ENCODE measurements around the gene CAMK1D.
"Not testable (repeated sequence)": the region's sequence is repeated elsewhere in the genome, so short reads cannot be mapped to it uniquely, and the experiment has no call there.

Gene CAMK1D

DNA sequence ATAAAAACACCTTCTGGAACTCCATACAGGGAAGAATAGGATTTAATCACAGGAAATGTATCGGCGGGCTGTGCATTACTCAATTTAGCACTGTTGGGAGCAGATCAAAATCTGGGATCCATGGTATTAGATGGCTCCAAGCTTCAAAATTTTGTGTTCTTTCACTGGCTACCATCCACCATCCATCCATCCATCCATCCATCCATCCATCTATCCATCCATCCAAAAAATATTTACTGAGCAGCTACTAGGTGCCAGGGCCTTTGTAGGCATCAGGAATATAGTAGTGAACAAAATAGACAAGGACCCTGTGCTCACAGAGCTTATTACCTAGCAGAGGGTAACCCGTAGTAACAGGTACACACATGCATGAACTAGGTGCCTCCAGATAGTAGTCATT, 372.0 kb downstream of the CAMK1D start:
- Histone ChIP-seq H3K4me1 (peaks cover 0 to 18% (median 14%) of the 10 kb centered on the region in 10 experiments; a peak in 14 of 20 replicates), H3K36me3 (peaks cover 0 to 6% (median 0%) of the 10 kb centered on the region in 11 experiments; a peak in 3 of 22 replicates), H3K9ac (no peak overlapping the region), H3K9me3 (replicated peaks in 1 of 11) (peaks cover 0 to 29% (median 13%) of the 10 kb centered on the region in 11 experiments; a peak in 13 of 22 replicates), H3K27me3 (no peaks in the 10 kb centered on the region), H4K20me1 (no peaks in the 10 kb centered on the region), H3K4me3 (no peak overlapping the region), H3K4me2 (no peak overlapping the region), H3K27ac (no peak overlapping the region)
- TF ChIP-seq Cebpa-rat (IDR thresholded peaks at IDR 0.05): no peak

GRCh38 chr10:12723220-12723619, 373.9 kb downstream of the CAMK1D start:
- no peaks in the 10 kb centered on the region for H4K20me1 ChIP-seq
- no peaks in the 10 kb centered on the region for H3K27me3 ChIP-seq
- peaks cover 0 to 18% (median 11%) of the 10 kb centered on the region in 10 experiments; a peak in 14 of 20 replicates for H3K4me1 ChIP-seq
- H3K4me2 ChIP-seq: no peak overlapping the region
- peaks cover 0 to 12% (median 0%) of the 10 kb centered on the region in 11 experiments; a peak in 4 of 22 replicates for H3K36me3 ChIP-seq
- no peak overlapping the region for H3K27ac ChIP-seq
- no peak overlapping the region for H3K9ac ChIP-seq
- H3K4me3 ChIP-seq: no peak overlapping the region
- peaks cover 0 to 20% (median 11%) of the 10 kb centered on the region in 11 experiments; a peak in 13 of 22 replicates for H3K9me3 ChIP-seq (replicated peaks in 1 of 11)
- TF ChIP-seq Cebpa-rat (IDR thresholded peaks at IDR 0.05): no peak

- no peak overlapping the region for H3K27ac ChIP-seq
- peaks cover 0 to 3% (median 0%) of the 10 kb centered on the region in 10 experiments; a peak in 7 of 20 replicates for H3K4me1 ChIP-seq
- H3K27me3 ChIP-seq: no peaks in the 10 kb centered on the region
- H3K4me2 ChIP-seq: no peak overlapping the region
- H4K20me1 ChIP-seq: no peaks in the 10 kb centered on the region; a peak in 1 of 22 replicates
- H3K4me3 ChIP-seq: no peak overlapping the region
- no peak overlapping the region for H3K9ac ChIP-seq
- H3K36me3 ChIP-seq: peaks cover 0 to 12% (median 0%) of the 10 kb centered on the region in 11 experiments; a peak in 3 of 22 replicates
- peaks cover 0 to 2% (median 0%) of the 10 kb centered on the region in 11 experiments; a peak in 2 of 22 replicates for H3K9me3 ChIP-seq (replicated peaks in 1 of 11)
- no peak for TF ChIP-seq Cebpa-rat (IDR thresholded peaks at IDR 0.05)
Measured at GRCh38 chr10:12724807-12725579, 375.6 kb downstream of the CAMK1D start.

GRCh38 chr10:12725580-12725888, 376.2 kb downstream of the CAMK1D start:
- H3K9ac ChIP-seq; H3K27me3 ChIP-seq; H3K4me1 ChIP-seq; H3K4me3 ChIP-seq; H4K20me1 ChIP-seq; H3K9me3 ChIP-seq (replicated peaks in 1 of 11); H3K4me2 ChIP-seq; H3K27ac ChIP-seq: not testable (repeated sequence)
- H3K36me3 ChIP-seq: peaks cover 0 to 12% (median 0%) of the 10 kb centered on the region in 11 experiments; a peak in 3 of 22 replicates

DNA sequence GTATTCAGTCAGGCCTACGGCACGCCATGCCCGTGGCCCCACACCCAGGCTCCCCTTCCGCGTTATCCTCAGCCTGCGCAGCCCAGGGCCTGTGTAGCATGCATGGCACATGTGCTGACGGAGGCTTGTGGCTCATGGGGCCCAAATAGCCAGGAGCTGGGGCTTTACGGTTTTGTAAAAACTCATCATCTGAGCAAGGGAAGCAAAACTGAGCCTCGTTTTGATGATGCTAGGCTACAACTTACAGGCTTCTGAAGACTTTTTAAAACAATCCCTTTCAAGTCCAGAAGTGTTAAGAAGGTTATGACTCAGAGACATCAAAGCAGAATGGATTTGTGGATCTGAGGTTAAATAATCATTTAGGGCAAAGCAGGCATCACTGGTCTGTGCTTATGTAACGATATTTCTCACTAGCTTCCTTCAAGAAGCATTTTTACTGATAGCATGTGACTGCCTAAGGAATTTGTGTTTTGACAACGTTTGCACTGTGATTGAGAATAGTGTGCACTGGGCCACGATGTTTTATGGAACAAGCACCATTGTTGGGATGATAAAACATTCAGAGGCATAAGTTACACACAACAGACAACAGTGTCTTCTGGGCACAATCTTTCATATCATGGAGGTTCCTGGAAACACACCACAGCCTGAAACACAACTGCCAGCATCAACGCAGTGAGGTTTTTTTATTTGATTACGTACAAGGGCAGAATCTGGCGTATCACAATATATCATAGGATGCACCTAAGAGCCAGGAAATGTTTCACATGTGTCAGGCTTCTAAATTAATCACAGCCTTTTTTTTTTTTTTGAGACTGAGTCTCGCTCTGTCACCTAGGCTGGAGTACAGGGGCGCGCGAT, 377.9 kb downstream of the CAMK1D start:
- Histone ChIP-seq H3K9me3 (replicated peaks in 1 of 11) (peaks cover 0 to 13% (median 6%) of the 10 kb centered on the region in 11 experiments; a peak in 4 of 22 replicates), H3K9ac (no peak overlapping the region), H3K4me3 (no peak overlapping the region), H3K4me1 (0 out of 20 replicates have a peak, but pooled peaks cover 0 to 4% (median 0%) of the 10 kb centered on the region in 10 experiments), H3K27me3 (no peaks in the 10 kb centered on the region), H3K36me3 (peaks cover 0 to 8% (median 0%) of the 10 kb centered on the region in 11 experiments; a peak in 2 of 22 replicates), H3K4me2 (no peak overlapping the region), H3K27ac (no peak overlapping the region), H4K20me1 (no peaks in the 10 kb centered on the region; a peak in 1 of 22 replicates)
- TF ChIP-seq Cebpa-rat (IDR thresholded peaks at IDR 0.05): no peak

GRCh38 chr10:12727832-12728215, 378.5 kb downstream of the CAMK1D start:
- no peak overlapping the region for H3K27ac ChIP-seq
- H3K4me3 ChIP-seq: no peak overlapping the region
- H3K27me3 ChIP-seq: no peaks in the 10 kb centered on the region
- no peak for TF ChIP-seq Cebpa-rat (IDR thresholded peaks at IDR 0.05)
- H4K20me1 ChIP-seq: no peaks in the 10 kb centered on the region; a peak in 1 of 22 replicates
- 0 out of 20 replicates have a peak, but pooled peaks cover 0 to 4% (median 0%) of the 10 kb centered on the region in 10 experiments for H3K4me1 ChIP-seq
- H3K9ac ChIP-seq: no peak overlapping the region
- peaks cover 0 to 14% (median 6%) of the 10 kb centered on the region in 11 experiments; a peak in 4 of 22 replicates for H3K9me3 ChIP-seq (replicated peaks in 1 of 11)
- peaks cover 0 to 8% (median 0%) of the 10 kb centered on the region in 11 experiments; a peak in 2 of 22 replicates for H3K36me3 ChIP-seq
- H3K4me2 ChIP-seq: no peak overlapping the region

DNA sequence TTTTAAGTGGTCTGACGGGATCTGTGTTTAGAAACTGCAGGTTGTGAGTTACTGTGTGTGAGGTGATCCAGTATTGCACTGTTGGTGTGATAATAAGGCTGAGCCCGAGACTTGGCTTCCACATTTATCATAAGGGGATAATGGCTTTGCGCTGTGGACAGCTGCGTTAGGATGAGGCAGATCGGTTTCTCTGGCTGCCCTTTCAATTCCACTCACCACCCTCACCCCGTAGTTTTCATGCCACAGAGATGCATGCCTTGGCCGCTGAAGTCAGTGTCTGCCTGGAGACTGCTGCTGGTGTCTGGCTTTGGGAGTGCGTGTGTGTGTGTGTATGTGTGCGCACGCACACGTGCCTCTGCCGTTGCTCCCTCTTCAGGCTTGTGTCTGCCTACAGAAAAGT, 379.1 kb downstream of the CAMK1D start:
- H3K9me3 ChIP-seq (replicated peaks in 1 of 11): peaks cover 0 to 14% (median 6%) of the 10 kb centered on the region in 11 experiments; a peak in 4 of 22 replicates
- no peak overlapping the region for H3K9ac ChIP-seq
- 0 out of 20 replicates have a peak, but pooled peaks cover 0 to 4% (median 0%) of the 10 kb centered on the region in 10 experiments for H3K4me1 ChIP-seq
- no peaks in the 10 kb centered on the region for H3K27me3 ChIP-seq
- H4K20me1 ChIP-seq: no peaks in the 10 kb centered on the region; a peak in 1 of 22 replicates
- peaks cover 0 to 8% (median 0%) of the 10 kb centered on the region in 11 experiments; a peak in 2 of 22 replicates for H3K36me3 ChIP-seq
- H3K4me2 ChIP-seq: no peak overlapping the region
- no peak overlapping the region for H3K27ac ChIP-seq
- TF ChIP-seq Cebpa-rat (IDR thresholded peaks at IDR 0.05): no peak
- no peak overlapping the region for H3K4me3 ChIP-seq

GRCh38 chr10:12729885-12730284, 380.5 kb downstream of the CAMK1D start:
- H3K4me1 ChIP-seq: 0 out of 20 replicates have a peak, but pooled peaks cover 0 to 4% (median 0%) of the 10 kb centered on the region in 10 experiments
- TF ChIP-seq Cebpa-rat (IDR thresholded peaks at IDR 0.05): no peak
- no peak overlapping the region for H3K27ac ChIP-seq
- no peak overlapping the region for H3K9ac ChIP-seq
- no peaks in the 10 kb centered on the region for H3K27me3 ChIP-seq
- peaks cover 0 to 14% (median 7%) of the 10 kb centered on the region in 11 experiments; a peak in 7 of 22 replicates for H3K9me3 ChIP-seq (replicated peaks in 1 of 11)
- no peak overlapping the region for H3K4me2 ChIP-seq
- no peaks in the 10 kb centered on the region; a peak in 1 of 22 replicates for H4K20me1 ChIP-seq
- H3K36me3 ChIP-seq: peaks cover 0 to 13% (median 0%) of the 10 kb centered on the region in 11 experiments; a peak in 2 of 22 replicates
- H3K4me3 ChIP-seq: no peak overlapping the region
